ENCODE measurements around the gene TIMM22.
A peak's percentile ranks its signal among the peaks of the same experiment; 100 is the strongest.
"Not testable (repeated sequence)": the region's sequence is repeated elsewhere in the genome, so short reads cannot be mapped to it uniquely, and the experiment has no call there.

TIMM22 gene

DNA sequence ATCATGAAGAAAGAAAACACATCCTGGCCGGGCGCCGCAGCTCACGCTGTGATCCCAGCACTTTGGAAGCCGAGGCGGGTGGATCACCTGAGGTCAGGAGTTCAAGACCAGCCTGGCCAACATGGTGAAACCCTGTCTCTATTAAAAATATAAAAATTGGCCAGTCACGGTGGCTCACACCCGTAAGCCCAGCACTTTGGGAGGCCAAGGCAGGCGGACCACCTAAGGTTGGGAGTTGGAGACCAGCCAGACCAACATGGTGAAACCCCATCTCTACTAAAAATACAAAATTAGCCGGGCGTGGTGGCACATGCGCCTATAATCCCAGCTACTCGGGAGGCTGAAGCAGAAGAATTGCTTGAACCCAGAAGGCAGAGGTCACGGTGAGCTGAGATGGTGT is 25.1 kb upstream of the TIMM22 start:
- not testable (repeated sequence) for DNase-seq (ENCODE audit: low read depth)

DNA sequence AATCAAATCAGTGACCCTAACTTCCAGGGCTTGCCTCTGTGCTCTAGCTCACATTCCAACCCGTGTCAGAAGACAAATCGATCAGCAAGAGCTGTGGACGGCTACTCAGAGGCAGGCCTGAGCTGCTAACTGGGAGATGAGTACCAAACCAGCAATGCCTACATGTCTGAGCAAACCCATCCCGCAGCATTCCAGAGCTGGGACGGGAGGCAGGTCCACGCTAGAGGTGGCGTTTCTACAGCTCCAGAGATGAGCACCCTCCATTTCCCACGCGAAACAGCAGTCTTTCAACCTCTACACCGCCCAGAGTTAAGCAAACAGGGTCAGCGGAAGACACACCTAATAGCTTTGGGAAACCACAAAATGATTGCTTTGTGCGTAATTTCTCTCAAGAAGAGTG is 23.9 kb upstream of the TIMM22 start:
- DNase-seq (ENCODE audit: low read depth): no peak

DNA sequence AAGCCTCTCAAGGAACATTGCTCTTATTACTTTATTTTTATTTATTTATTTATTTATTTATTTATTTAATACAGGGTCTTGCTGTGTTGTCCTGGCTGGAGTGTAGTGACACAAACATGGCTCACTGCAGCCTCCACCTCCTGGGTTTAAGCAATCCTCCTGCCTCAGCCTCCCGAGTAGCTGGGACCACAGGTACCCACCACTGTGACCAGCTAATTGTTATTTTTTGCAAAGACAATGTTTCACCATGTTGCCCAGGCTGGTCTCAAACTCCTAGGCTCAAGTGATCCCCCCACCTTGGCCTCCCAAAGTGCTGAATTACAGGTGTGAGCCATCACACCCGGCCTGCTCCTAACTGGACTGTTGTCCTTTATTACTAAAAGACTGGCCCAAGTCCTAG is 22.2 kb upstream of the TIMM22 start:
- DNase-seq (ENCODE audit: low read depth): not testable (repeated sequence)

DNA sequence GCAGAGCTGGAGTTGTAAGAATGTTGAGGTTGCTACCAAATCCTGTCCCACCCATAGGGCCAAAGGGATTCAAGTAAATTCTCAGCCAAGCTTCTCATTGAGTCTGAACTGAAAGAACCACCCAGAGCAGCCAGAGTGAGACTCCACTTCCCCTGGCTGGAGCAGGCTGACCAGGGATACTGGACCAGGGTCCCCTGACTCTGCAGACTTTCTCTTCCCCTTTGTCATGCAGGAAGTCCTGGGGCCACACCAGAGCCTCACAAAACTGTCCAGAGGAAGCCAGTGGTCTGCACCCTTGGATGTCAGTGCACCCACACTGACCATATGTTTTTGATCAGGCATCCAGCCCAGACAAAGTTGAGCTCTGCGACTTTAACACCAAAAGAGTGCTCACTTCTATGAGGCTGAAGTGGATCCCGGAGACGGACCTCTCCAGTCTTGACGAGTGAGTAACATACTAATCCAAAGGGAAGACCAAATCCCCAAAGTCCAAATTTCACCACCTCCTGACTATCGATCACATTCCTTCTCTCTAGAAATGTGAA is 21.5 kb upstream of the TIMM22 start:
- no peak for DNase-seq (ENCODE audit: low read depth)

DNA sequence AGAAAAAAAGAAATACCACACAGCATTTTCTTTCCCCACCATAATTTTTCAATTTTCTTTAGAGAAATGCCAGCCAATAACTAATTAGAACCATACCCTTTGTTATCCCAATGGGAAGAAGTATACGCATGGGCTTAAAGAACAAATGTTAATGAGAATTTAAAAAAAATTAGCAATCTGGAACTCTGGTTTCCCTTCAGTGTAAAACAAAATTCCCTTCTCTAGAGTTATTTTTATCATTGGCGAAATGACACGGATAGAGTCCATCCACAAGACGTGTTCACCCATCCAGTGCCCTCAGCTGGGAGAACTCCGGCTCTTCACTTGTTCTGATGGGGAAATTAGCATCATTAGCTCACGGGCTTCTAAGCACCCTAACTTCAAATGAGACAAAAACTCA is 20.6 kb upstream of the TIMM22 start:
- DNase-seq (ENCODE audit: low read depth): no peak

DNA sequence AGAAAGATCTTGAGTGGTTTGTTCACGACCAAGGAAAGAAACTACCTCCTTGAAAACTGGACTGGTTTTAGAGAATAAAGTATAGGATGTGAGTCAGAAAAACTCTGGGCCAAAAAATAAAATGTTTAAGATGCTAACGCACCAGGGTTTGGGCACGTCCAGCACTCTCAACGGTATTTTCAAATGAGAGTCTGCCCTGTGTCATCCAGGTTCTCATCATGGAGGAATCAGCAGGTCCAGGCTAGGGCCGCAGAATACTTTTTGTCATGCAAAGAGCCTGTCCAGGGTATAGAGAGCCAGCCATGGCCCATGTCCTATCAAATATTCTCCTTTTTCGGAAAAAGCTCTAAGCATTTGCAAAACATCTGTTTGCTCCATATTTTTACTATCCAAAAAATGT is 19.8 kb upstream of the TIMM22 start:
- no peak for DNase-seq (ENCODE audit: low read depth)

DNA sequence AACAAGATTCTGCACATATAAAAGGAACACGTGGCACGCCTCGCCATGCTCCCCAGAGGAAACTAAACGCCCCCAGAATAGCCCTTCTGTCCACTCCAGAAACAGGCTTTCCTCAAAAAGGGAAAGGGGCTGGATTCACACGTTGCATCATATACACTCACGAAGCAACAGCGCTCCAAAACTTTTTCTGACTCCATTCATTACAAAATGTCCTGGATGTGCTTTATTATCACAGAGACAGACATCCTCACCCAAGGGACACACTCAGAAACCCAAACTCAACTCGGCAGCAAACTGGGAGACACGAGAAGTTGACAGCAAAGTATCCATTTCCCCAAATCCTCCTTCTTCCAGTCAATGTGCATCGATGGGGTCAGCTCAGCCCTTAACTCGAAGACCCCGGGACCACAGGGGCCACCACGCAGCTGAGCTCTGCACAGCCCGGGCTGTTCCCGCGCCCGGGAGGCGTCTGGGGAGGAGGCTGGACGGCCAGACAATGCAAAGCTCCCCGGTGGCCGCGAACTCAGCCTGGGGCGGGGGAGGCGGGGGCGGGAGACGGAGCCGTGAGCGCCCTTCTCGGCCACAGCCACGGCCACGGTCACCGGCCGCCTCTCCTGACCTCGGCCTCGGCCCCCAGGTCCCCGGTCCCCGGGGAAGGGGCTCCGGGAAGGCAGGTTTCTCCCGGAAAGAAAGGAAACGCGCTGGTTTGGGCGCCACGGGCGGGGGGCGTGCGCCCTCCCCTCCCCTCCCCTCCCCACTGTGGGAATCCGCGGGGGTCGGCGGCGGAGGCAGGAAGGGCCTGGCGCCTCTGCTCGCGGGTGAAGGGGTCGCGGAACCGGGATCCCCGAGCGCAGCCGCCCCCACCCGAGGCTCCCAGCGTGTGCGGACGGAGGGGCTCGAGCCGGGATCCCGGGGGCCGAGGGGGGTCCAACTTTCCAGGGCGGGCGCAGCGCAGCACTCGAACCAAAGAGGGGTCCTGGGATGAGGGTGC is 18.5 kb upstream of the TIMM22 start:
- DNase-seq (ENCODE audit: low read depth): no peak

DNA sequence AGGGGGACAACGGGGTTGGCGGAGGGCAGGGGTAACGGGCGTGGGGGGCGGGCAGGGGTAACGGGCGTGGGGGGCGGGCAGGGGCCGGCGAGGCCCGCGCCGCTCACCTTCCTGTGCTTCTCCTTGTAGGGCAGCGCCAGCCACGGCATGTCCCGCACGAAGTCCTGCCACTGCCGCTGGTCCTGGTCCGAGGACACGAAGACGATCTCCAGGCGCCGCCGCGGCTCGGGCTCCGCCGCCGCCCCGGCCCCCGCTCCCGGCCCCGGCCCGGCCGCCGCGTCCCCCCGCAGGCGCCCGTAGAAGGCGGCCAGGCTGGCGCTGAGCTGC is 17.8 kb upstream of the TIMM22 start:
- no peak for DNase-seq (ENCODE audit: low read depth)

DNA sequence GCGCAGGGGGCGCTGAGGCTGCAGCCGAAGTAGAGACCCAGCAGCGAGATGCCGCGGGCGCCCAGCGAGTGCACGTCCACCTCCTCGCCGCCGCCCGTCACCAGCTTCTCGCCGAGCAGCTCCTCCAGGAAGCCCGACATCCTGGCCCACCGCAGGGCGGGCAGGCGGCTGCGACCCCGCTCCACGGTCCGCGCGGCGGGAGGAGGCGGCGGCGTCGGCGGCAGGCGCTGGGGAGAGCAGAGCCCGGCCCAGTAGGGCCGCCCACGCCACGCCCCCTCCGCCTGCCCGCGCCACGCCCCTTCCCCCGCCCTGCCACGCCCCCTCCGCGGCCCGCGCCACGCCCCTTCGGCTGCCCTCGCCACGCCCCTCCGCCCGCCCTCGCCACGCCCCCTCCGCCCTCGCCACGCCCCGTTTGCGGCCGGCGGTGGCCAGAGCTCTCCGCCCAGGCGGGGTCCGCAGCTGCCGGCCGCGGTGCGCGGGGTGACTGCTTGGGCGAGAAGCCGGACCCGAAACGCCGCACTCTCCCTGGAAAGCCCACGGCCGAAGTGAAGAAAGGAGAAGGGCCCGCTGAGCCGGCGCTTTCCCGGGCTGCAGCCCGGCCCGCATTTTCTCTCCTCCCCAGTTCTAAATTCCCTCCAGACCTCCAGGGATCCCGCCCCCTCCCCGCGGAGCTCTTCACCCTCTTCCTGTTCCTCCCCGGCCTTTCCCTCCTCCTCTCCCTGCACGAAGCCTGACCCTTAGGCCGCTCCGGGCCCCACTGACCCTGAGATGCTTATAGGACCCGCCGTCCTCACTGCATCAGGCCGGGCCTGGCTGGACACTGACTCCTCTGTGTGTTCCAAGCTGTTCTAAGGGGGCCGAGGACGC is 17.2 kb upstream of the TIMM22 start, which contains the start of gene NXN:
TSS of gene NXN (minus strand) at position 238 of the 867 bp plus-strand sequence.
- DNase-seq (ENCODE audit: low read depth): peak; percentile 85

DNA sequence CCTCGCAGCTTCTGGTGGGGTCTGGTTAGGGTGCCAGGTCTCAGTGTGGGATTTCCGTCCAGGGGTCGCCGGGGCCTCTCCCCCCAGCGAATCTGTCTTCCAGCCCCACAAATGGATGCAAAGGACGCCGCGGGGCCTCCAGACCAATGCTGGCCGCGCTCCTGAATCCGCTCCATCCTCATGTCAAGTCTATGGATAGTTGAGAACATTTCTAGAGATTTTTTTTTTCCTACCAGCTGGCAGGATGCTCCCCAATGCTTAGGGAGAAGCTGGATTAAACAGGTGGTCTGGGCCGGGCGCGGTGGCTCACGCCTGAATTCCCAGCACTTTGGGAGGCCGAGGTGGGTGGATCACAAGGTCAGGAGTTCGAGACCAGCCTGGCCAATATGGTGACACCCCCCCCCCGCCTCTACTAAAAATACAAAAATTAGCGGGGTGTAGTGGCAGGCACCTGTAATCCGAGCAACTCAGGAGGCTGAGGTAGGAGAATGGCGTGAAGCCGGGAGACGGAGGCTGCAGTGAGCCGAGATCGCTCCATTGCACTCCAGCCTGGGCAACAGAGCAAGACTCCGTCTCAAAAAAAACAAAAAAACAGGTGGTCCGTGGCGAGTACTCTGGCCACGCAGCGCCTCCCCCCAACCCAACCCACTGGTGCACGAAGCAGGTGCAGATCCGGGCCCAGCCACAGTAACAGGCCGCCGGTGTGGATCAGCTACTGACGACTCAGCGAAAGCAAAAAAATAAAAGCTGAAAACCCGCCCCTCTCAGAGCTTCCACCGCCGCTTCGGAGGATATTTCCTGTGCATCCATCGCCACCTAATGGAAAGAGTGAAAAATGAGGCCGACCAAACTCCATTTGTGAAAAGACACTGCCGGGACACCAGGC is 16.3 kb upstream of the TIMM22 start:
- peak; percentile 75 for DNase-seq (ENCODE audit: low read depth)

DNA sequence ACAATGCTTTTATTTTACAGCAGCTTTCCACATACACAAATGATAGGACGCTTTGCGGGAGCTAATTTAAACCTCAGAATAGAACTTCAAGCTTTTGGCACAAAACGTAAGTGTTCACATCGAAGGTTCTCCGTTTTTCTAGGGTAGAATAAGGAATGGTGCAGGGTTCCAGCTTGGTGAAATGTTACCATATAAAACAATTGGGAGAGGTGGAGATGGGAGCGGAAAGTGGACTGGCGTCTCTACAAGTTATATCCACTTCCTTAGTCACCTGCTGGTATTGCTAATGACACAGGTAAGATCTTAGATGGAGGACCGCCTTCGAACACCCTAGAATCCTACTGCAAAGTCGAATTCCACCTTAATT is 15.7 kb upstream of the TIMM22 start:
- DNase-seq (ENCODE audit: low read depth): no peak

DNA sequence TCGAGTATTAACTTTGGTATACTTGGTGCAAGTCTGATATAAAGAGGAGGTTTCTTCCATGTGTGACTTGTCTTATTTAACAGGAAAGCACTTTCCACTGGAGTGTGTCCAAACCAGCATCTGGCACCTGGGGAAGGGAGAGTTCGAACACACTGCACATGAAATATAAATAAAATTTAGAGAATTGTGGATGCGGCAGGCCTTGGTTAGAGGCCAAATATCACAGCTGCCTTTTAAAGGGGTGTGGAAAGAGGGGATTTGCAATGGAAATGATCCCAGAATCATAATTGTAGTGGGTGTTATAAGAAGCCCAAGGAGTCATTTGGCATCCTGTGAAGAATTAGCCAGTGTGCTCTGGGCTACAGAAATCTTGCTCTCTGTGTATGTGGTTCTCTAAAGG is 13.0 kb upstream of the TIMM22 start:
- DNase-seq (ENCODE audit: low read depth): no peak

DNA sequence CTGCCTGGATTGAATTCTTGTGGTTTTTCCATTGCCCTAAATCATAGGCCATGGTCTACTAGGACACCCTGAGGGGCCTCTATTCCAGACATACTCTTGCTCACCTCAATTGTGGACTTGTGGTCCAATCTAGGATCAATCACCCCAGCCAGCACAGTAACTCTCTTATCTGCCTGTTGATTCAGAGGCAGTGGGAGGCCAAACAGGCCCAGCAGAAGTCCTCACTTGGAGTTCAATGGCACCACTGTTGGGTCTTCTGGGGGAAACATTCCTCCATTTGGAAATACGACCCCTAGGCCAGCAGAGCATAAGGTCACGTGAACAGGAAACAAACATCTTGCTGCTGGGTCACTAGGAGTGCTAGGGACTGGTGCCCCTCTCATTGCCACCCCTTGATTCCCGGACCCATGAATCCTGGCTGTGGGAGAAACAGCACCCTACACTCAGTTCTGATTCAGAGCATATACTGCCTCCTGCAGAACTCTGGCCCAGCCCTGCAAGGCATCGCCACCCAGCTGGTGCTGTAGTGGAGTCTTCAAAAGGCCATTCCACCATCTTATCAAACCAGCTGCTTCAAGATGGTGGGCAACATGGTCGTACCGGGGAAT is 10.5 kb upstream of the TIMM22 start:
- no peak for DNase-seq (ENCODE audit: low read depth)

DNA sequence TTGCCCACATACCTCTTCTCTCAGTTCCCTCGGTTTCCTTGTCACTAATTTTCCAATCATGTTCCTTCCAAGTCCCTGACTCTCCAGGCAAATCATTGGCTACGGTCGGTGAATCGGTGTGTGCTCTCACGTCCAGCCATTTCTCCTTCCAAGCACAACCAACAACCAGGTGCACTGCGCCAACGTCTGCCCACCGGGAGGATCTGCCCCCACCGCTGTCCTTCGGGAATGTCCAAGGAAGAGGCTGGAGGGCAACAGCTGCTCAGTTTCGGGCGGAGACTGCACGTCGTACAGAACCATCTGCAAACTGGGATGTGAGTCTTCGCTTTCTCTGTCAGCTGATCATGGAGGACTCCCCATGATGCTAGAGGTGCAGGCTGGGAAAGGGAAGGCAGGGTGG is 9.0 kb upstream of the TIMM22 start:
- no peak for DNase-seq (ENCODE audit: low read depth)

DNA sequence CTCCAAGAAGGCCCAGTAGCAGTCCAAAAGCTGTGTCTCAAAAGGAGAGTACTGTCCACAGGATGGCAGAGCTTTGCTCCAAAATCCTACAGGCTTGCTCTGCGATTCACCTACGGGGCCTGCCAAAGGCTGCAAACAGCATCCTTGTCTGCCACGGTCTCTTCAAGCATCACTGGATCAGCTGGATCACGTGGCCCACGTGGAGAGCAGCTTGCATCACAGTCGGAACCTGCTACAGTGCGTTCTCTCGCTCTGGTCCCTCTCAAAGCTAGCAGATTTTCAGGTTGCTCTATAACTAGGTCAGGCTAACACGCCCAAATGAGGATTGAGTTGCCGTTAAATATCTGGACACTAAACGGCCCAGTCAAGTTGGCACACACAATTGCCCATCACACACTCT is 8.4 kb upstream of the TIMM22 start:
- DNase-seq (ENCODE audit: low read depth): no peak

DNA sequence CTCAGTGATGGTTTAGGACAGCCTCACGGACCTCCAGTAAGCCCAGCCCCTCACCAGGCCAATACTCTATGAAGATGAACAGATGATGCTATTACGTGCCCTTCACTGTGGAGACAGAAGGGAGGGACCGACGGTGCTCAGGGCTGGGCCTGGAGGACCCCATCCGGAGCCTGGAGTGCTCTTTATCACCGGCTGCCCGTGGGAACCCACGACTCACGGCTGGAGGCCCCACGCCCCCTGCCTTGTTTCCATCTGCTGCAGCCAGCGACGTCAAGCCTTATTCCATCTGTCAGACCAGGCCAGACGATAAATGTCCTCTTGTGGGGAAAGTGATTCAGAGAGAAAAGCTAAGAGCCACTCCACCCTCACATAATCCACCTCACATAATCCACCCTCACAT is 4.0 kb upstream of the TIMM22 start:
- no peak for DNase-seq (ENCODE audit: low read depth)

DNA sequence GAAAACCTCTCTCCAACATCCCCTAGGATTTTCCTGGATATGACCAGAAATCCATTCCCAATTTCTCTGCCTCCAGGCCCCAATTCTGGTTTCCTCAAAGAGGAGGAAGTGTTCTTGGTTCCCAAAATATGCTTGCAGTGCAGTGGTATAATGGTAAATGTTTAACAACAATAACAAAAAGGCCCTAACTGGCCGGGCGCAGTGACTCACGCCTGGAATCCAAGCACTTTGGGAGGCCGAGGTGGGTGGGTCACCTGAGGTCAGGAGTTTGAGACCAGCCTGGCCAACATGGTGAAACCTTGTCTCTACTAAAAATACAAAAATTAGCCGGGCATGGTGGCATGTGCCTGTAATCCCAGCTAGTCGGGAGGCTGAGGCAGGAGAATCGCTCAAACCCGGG is 1.6 kb upstream of the TIMM22 start:
- DNase-seq (ENCODE audit: low read depth): not testable (repeated sequence)

DNA sequence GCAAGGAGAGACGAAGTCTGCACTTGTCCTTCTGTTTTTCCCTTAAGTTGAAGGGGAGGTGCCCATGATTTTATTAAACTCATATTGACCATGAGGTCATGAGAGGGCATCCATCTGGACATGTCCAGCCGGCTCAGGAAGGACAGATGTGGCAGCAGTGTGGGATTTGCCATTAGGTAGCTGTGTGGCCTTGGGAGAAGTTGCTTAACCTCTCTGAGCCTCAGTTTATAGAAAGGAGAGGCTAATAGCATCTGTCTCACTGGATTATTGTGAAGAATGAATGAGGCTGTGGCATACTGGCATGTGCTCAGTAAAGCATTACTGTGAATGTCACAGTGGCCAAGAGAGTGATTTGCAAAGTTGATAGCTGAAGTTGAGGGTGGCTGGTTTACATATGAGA is 1.2 kb downstream of the TIMM22 start:
- DNase-seq (ENCODE audit: low read depth): no peak

DNA sequence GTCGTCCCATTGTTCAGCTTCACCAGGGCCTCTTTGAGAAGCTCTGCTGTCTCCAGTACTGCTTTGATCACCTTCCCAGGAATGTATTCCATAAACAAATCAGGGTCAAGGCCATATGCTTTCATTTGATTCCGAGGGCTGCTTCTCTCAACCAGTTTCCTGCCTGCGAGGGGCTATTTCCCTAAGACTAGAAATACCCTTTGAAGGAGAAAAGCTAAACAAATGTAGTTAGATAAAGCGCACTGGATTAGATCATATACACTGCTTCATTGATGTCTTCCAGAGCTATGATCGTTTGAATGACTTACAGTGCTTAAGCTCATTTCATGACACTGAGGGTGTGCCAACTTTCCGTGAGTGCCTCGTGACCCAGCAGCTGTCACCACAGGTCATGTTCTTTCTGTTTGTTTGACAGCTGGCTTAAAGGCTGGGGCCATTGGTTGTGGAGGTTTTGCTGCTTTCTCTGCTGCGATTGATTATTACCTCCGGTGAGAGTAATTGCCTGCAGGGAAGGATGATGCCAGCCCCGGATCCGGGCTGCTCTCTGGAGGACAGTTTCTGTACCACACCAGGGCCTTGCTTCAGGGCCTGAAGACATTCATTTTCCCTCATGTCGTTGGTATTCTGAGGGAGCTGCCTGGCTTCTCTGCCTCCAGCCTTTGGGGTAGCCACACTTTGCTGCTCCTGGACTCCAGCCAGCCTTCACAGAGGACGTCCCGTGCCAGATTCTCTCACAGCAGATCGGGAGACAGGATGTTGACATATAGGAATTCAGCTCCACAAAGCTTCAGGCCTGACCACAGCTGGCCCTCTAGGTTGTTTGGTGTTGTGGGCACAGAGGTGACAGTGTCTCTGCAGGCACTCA is 3.9 kb downstream of the TIMM22 start:
- DNase-seq (ENCODE audit: low read depth): no peak
